ENCODE data around the gene WRAP53. TPM values are rescaled to one million over a fixed set of nuclear protein-coding genes. Genes with fewer than 3 reads are reported as not detected.

Gene WRAP53
- total RNA-seq, 1 experiment from 2014 or later, result 22.6 TPM

- peak within 1 kb of the TSS; percentile 80 for H2AFZ ChIP-seq (ENCODE audit: low read length)
- peak within 1 kb of the TSS; percentile 87 for H3K4me2 ChIP-seq (ENCODE audit: low read length)
- no TSS peak for BruUV-seq (replicated peaks)
- H3K9me3 ChIP-seq (ENCODE audit: low read length), result no peaks in the 10 kb centered on the region
- no peaks in the 10 kb centered on the region for H3K27me3 ChIP-seq (ENCODE audit: low read length)
- TF ChIP-seq EZH2phosphoT487 (IDR thresholded peaks at IDR 0.05; ENCODE audit: borderline replicate concordance, low read length) (no peak), EZH2 (IDR thresholded peaks at IDR 0.05; ENCODE audit: low read length, unreplicated experiment) (no peak), CTCF (conservative IDR thresholded peaks at IDR 0.05; ENCODE audit: low read depth, low read length) (no peak)
- intact Hi-C loops (cut with micrococcal nuclease), result no loop called here
- no peaks in the 10 kb centered on the region for H3K36me3 ChIP-seq (ENCODE audit: low read depth, low read length)
- no peaks in the 10 kb centered on the region for H4K20me1 ChIP-seq (ENCODE audit: low read length)
- ChIA-PET POLR2A (ENCODE audit: unreplicated experiment) (no interaction called here), CTCF (interaction anchor here (0.8 kb wide), 1 partner anchor 17 kb away, joined by 4 read pairs; no protein-coding TSS in a partner anchor)
- no peaks in the 10 kb centered on the region for H3F3A ChIP-seq (ENCODE audit: low read length, unreplicated experiment)
- peak within 1 kb of the TSS; percentile 17; the same call in 1 of the 2 replicates for H3K9ac ChIP-seq (ENCODE audit: low read length)
- ATAC-seq (peak; percentile 76), DNase-seq (peak; percentile 39)
- H3K27ac ChIP-seq (ENCODE audit: low read length), result no peak within 1 kb of the TSS
- H3K4me3 ChIP-seq (ENCODE audit: low read length), result peak within 1 kb of the TSS; percentile 70
- no peaks in the 10 kb centered on the region for H3K4me1 ChIP-seq (ENCODE audit: insufficient read depth, low read length)
- no peaks in the 10 kb centered on the region for H3K79me2 ChIP-seq (ENCODE audit: low read length)
- no peaks in the 10 kb centered on the region for H3K9me2 ChIP-seq (replicated peaks; ENCODE audit: low read length)
Observed at GRCh38 chr17:7704601-7705268, 16.5 kb downstream of the WRAP53 start, which contains the start of gene EFNB3. EFNB3 (plus strand) TSS chr17:7705202; CDS start chr17:7705599, 397 bp downstream.

- H3K27ac ChIP-seq (ENCODE audit: low read length), result no peak overlapping the region
- peak overlapping the region; percentile 87 for H3K4me2 ChIP-seq (ENCODE audit: low read length)
Observed at GRCh38 chr17:7705269-7706255, 17.3 kb downstream of the WRAP53 start.

GRCh38 chr17:7706631-7707354, 18.5 kb downstream of the WRAP53 start:
- POLR2A ChIA-PET (ENCODE audit: unreplicated experiment), result no interaction called here
- H3K4me3 ChIP-seq (ENCODE audit: low read length), result no peak overlapping the region

More at GRCh38 chr17:7705269-7706255, 17.3 kb downstream of the WRAP53 start:
- Histone ChIP-seq H4K20me1 (ENCODE audit: low read length) (no peaks in the 10 kb centered on the region), H3K79me2 (ENCODE audit: low read length) (no peaks in the 10 kb centered on the region), H3F3A (ENCODE audit: low read length, unreplicated experiment) (no peaks in the 10 kb centered on the region), H3K9me2 (replicated peaks; ENCODE audit: low read length) (no peaks in the 10 kb centered on the region), H2AFZ (ENCODE audit: low read length) (peak overlapping the region; percentile 80), H3K4me1 (ENCODE audit: insufficient read depth, low read length) (no peaks in the 10 kb centered on the region), H3K4me3 (ENCODE audit: low read length) (peak overlapping the region; percentile 70), H3K36me3 (ENCODE audit: low read depth, low read length) (no peaks in the 10 kb centered on the region), H3K9me3 (ENCODE audit: low read length) (no peaks in the 10 kb centered on the region), H3K9ac (ENCODE audit: low read length) (peak overlapping the region; percentile 17; the same call in 1 of the 2 replicates), H3K27me3 (ENCODE audit: low read length) (no peaks in the 10 kb centered on the region)
- TF ChIP-seq EZH2phosphoT487 (IDR thresholded peaks at IDR 0.05; ENCODE audit: borderline replicate concordance, low read length), result no peak
- ATAC-seq, result peak; percentile 14
- intact Hi-C loops (cut with micrococcal nuclease), result no loop called here
- ChIA-PET CTCF (no interaction called here), POLR2A (ENCODE audit: unreplicated experiment) (no interaction called here)
- DNase-seq, result no peak
- no TSS peak for BruUV-seq (replicated peaks)

More at GRCh38 chr17:7706631-7707354, 18.5 kb downstream of the WRAP53 start:
- Histone ChIP-seq H3K4me1 (ENCODE audit: insufficient read depth, low read length) (no peaks in the 10 kb centered on the region), H3K27me3 (ENCODE audit: low read length) (no peaks in the 10 kb centered on the region), H3K9ac (ENCODE audit: low read length) (no peak overlapping the region), H3K9me2 (replicated peaks; ENCODE audit: low read length) (no peaks in the 10 kb centered on the region), H3K36me3 (ENCODE audit: low read depth, low read length) (no peaks in the 10 kb centered on the region), H3K9me3 (ENCODE audit: low read length) (no peaks in the 10 kb centered on the region), H3F3A (ENCODE audit: low read length, unreplicated experiment) (no peaks in the 10 kb centered on the region), H2AFZ (ENCODE audit: low read length) (no peak overlapping the region), H3K27ac (ENCODE audit: low read length) (no peak overlapping the region), H3K79me2 (ENCODE audit: low read length) (no peaks in the 10 kb centered on the region), H4K20me1 (ENCODE audit: low read length) (no peaks in the 10 kb centered on the region), H3K4me2 (ENCODE audit: low read length) (no peak overlapping the region)
- no TSS peak for BruUV-seq (replicated peaks)
- DNase-seq, result no peak
- CTCF ChIA-PET, result no interaction called here
- ATAC-seq, result no peak
- TF ChIP-seq EZH2phosphoT487 (IDR thresholded peaks at IDR 0.05; ENCODE audit: borderline replicate concordance, low read length), result no peak
- no peak for TF ChIP-seq EZH2 (IDR thresholded peaks at IDR 0.05; ENCODE audit: low read length, unreplicated experiment)
- no peak for TF ChIP-seq CTCF (conservative IDR thresholded peaks at IDR 0.05; ENCODE audit: low read depth, low read length)
- intact Hi-C loops (cut with micrococcal nuclease), result no loop called here

Measured in PC-3 (cell line).